Ascending aorta (tissue), 2 donors: ENCODE data around the gene MTG2. TPM values are rescaled to one million over a fixed set of nuclear protein-coding genes. Genes with fewer than 3 reads are reported as not detected.

Source experiments
- DNase-seq, 2 donors: peaks; one replicate each; pipeline ENCODE4 v3.0.0-alpha.2; 2019; ENCODE audit warnings: low spot score in 2 of 2
- H3K27ac ChIP-seq, 2 donors: fragments of 200-600 bp; sonication (generic); one replicate each; pipeline ENCODE4 v1.5.1; 2016 to 2017; ENCODE audit warnings: mild to moderate bottlenecking in 1 of 2
- H3K27me3 ChIP-seq: fragments of 200-600 bp; sonication (generic); one replicate; pipeline ENCODE4 v1.5.1; 2017
- H3K36me3 ChIP-seq, 2 donors: fragments of 200-600 bp; sonication (generic); one replicate each; pipeline ENCODE4 v1.5.1; 2016
- H3K4me1 ChIP-seq, 2 donors: fragments of 200-600 bp; sonication (generic); one replicate each; pipeline ENCODE4 v1.5.1; 2016 to 2017; ENCODE audit warnings: mild to moderate bottlenecking in 1 of 2
- H3K4me3 ChIP-seq, 2 donors: fragments of 200-600 bp; sonication (generic); one replicate each; pipeline ENCODE4 v1.5.1; 2016 to 2017; ENCODE audit warnings: mild to moderate bottlenecking in 1 of 2
- H3K9me3 ChIP-seq, 2 donors: fragments of 200-600 bp; sonication (generic); one replicate each; pipeline ENCODE4 v1.5.1; 2016
- intact Hi-C: fragments of 100-400 bp; cut with DNase I; formaldehyde crosslinking; loops from one replicate; pipeline ENCODE4 v1.15.1; 2023
- total RNA-seq: library from RNA; depleted of rRNA; stranded (reverse); fragments of >200 nt; gene quantifications from one replicate; pipeline ENCODE4 v1.1.0, GENCODE V29; 2016
- TF ChIP-seq, protein P1 (sequence below), 3 experiments: fragments of 200-600 bp in 2 of 3; fragments of 450-650 bp in 1 of 3; sonication (generic) in 2 of 3; IDR thresholded peaks; one replicate each; pipeline ENCODE4 v1.5.1; 2016 to 2019; ENCODE audit warnings: antibody characterized with exemption in 3 of 3, mild to moderate bottlenecking in 1 of 3, moderate library complexity in 1 of 3

The MTG2 gene
- total RNA-seq, 1 donor from 2014 or later = 14.5 TPM

DNA sequence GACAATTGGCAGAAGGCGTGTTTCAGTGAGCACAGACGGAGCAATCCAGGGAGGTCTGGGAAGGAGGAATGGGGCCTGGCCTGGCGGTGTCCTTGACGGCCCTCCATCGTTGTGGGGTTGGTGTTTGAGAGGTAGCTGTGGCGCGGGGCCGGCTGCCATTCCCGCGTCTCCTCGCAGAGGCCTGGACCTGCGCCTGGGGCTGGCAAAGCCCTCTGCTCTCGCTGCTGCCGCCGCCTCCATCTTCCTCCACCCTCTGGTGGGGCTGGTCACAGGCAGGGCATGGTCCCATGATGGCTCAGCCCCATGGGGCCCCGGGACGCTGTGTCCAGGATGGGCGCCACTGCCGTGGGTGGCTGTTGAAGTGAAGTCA is 63.1 kb downstream of the MTG2 start:
- TF ChIP-seq, protein P1, sequence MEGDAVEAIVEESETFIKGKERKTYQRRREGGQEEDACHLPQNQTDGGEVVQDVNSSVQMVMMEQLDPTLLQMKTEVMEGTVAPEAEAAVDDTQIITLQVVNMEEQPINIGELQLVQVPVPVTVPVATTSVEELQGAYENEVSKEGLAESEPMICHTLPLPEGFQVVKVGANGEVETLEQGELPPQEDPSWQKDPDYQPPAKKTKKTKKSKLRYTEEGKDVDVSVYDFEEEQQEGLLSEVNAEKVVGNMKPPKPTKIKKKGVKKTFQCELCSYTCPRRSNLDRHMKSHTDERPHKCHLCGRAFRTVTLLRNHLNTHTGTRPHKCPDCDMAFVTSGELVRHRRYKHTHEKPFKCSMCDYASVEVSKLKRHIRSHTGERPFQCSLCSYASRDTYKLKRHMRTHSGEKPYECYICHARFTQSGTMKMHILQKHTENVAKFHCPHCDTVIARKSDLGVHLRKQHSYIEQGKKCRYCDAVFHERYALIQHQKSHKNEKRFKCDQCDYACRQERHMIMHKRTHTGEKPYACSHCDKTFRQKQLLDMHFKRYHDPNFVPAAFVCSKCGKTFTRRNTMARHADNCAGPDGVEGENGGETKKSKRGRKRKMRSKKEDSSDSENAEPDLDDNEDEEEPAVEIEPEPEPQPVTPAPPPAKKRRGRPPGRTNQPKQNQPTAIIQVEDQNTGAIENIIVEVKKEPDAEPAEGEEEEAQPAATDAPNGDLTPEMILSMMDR (IDR thresholded peaks at IDR 0.05) = no peak
- intact Hi-C loops = no loop called here
- Histone ChIP-seq H3K4me3 (peak overlapping the region in 1 of 2 donors; percentile 4), H3K36me3 (peaks cover 0 to 10% of the 10 kb centered on the region in 2 donors), H3K9me3 (no peaks in the 10 kb centered on the region), H3K27me3 (no peaks in the 10 kb centered on the region), H3K27ac (peak overlapping the region; percentile 74 to 92), H3K4me1 (peaks cover 9 to 36% of the 10 kb centered on the region in 2 donors)
- DNase-seq = no peak

DNA sequence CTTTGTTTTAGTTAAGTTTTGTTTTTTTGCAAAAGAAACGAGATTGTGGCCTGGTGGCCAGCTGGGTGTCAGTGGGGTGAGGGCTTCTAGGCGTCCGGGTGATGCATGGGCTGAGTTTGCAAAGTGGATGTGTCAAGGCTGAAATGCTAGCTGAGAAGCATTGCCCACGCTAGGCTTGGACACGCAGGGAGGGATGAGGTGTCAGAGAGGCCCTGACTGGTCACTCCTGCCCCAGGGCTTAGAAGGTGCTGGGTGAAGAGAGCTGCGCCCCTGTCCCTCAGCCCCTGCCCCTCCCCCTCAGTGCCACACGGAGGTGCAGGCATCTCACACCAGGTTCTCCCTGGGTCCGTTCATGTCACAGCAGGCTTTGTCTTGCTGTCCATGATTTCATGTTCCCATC is 63.6 kb downstream of the MTG2 start:
- Histone ChIP-seq H3K36me3 (peaks cover 0 to 10% of the 10 kb centered on the region in 2 donors), H3K27ac (peak overlapping the region; percentile 74 to 92), H3K4me1 (peaks cover 9 to 36% of the 10 kb centered on the region in 2 donors), H3K4me3 (peak overlapping the region in 1 of 2 donors; percentile 4), H3K27me3 (no peaks in the 10 kb centered on the region), H3K9me3 (no peaks in the 10 kb centered on the region)
- DNase-seq = no peak
- TF ChIP-seq, protein P1 (IDR thresholded peaks at IDR 0.05) = no peak
- intact Hi-C loops = no loop called here

DNA sequence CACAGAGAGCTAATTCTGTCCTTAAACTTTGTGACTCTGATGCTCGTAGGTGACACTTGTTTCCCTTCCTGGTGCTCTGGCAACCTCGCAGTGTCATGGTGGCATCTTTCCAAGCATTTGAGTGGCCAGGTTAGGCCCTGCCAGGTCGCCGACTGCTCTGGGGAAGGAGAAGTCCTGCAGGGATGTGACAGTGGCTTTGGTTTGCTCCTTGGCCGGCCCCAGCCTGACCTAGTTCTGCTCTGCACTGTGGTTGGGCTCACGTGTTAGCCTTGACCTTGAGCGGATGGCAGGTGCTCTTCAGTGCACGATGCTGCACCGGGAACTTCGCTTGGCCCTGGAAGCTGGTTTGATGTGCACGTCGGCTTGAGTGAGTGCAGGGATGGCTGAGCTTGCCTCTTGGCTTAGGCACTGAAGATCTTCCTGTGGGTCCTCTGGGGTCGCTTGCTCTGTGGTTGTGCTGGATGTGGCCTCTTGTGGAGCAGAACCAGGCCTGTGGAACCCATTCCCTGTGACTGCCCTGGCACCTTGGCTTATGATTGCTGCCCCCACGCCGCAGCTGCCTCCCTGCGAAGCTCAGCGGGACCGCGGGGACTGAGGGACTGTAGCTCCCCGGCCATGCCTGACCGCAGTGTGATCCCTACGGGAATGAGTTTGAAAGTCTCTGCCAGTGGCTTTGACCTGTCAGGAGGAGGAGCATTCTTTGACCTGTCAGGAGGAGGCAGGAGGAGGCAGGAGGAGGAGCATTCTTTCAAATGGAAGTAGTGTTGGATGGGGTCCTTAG is 64.2 kb downstream of the MTG2 start:
- H3K27ac ChIP-seq = peak overlapping the region; percentile 74 to 92
- no peak for DNase-seq
- no peaks in the 10 kb centered on the region for H3K27me3 ChIP-seq
- peaks cover 9 to 36% of the 10 kb centered on the region in 2 donors for H3K4me1 ChIP-seq
- H3K36me3 ChIP-seq = peaks cover 0 to 10% of the 10 kb centered on the region in 2 donors
- H3K4me3 ChIP-seq = no peak overlapping the region
- TF ChIP-seq, protein P1 (IDR thresholded peaks at IDR 0.05) = no peak
- intact Hi-C loops = no loop called here
- no peaks in the 10 kb centered on the region for H3K9me3 ChIP-seq

DNA sequence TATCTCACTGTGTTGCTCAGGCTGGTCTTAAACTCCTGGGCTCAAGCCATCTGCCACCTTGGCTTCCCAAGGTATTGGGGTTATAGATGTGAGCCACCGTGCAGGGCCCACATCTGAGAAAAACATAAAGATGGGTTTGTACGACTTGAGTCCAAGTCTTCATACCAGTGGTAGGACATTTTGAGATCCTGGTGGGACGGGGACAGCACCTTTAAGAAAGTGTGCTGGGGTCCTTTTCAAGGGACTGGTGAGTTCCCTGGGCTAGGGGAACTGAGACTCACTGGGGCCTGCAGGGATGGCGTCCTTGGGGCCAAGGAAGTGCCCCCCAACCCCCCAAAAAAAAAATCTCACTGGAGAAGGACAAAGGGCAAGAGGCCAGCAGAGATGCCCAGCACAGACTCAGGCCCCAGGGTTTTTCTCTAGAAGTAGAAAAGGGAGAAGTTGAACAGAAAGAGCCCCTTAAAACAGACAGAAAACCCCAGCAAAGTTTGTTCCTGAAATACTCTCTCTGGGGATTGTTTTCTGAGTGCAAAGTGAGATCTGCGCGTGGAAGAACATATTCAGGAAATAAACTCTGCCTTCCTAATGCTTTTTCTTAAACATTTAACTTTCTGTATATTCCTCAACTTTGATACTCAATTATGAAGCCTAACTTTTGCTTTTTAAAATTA is 66.2 kb downstream of the MTG2 start:
- H3K4me3 ChIP-seq = no peak overlapping the region
- intact Hi-C loops = no loop called here
- TF ChIP-seq, protein P1 (IDR thresholded peaks at IDR 0.05) = no peak
- H3K4me1 ChIP-seq = peaks cover 9 to 36% of the 10 kb centered on the region in 2 donors
- no peak for DNase-seq
- no peak overlapping the region for H3K27ac ChIP-seq
- no peaks in the 10 kb centered on the region for H3K27me3 ChIP-seq
- no peaks in the 10 kb centered on the region for H3K9me3 ChIP-seq
- no peaks in the 10 kb centered on the region for H3K36me3 ChIP-seq

DNA sequence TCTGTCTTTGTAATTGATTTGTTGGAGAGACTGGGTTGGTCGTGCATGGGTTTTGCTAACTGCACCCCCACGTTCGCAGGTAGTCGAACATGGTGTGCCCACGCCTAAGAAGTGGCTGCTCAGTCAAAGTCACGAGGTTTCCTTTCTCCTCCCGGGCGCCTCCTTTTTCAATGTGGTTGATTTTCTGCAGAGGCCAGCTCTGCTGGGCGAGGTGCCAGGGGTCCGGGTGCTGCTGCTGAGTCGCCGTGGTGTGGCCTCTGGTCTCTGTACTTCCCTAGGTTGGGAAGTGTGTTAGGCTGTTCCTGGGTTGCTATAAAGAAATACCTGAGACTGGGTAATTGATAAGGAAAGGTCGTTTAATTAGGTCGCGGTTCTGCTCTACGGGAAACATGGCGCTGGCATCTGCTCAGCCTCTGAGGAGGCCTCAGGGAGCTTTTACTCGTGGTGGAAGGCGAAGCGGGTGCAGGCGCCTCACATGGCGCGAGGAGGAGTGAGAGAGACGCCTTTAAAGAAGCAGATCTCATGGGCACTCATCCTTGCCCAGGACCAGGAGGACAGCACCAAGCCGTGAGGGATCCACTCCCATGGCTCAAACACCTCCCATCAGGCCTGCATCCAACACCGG is 69.6 kb downstream of the MTG2 start:
- no peak for DNase-seq
- Histone ChIP-seq H3K9me3 (no peaks in the 10 kb centered on the region), H3K27me3 (no peaks in the 10 kb centered on the region), H3K4me3 (no peak overlapping the region), H3K27ac (no peak overlapping the region), H3K4me1 (peaks cover 0 to 7% of the 10 kb centered on the region in 2 donors), H3K36me3 (peaks cover 13 to 16% of the 10 kb centered on the region in 2 donors)
- TF ChIP-seq, protein P1 (IDR thresholded peaks at IDR 0.05) = no peak
- intact Hi-C loops = no loop called here

Other genes with a start within 250 kb of the MTG2 start
- gene TAF4, start 117.1 kb upstream of the MTG2 start, total RNA-seq = 166 TPM
- gene LSM14B, start 60.6 kb upstream of the MTG2 start, total RNA-seq = 27.6 TPM
- 301 TPM for gene PSMA7, start 39.6 kb upstream of the MTG2 start, total RNA-seq
- gene SS18L1, start 39.3 kb upstream of the MTG2 start, total RNA-seq = 39.8 TPM
- 0.21 TPM for gene HRH3, start 37.2 kb downstream of the MTG2 start, total RNA-seq
- gene OSBPL2, start 55.5 kb downstream of the MTG2 start, total RNA-seq = 25.0 TPM
- gene ADRM1, start 120.0 kb downstream of the MTG2 start, total RNA-seq = 236 TPM
- 469 TPM for gene LAMA5, start 184.3 kb downstream of the MTG2 start, total RNA-seq
- gene RPS21, start 204.1 kb downstream of the MTG2 start, total RNA-seq = 1,828 TPM
- gene CABLES2, start 224.3 kb downstream of the MTG2 start, total RNA-seq = 0.43 TPM
- gene RBBP8NL, start 244.5 kb downstream of the MTG2 start, total RNA-seq = not detected